Stimulated activated CD8-positive, alpha-beta memory T cell treated with anti-CD3 and anti-CD28 coated beads, Interleukin-4, amount 100 ng/mL, for 1 hour (primary cell): ENCODE measurements around the gene SNAPC4.
A peak's percentile ranks its signal among the peaks of the same experiment; 100 is the strongest.
"Not testable (repeated sequence)": the region's sequence is repeated elsewhere in the genome, so short reads cannot be mapped to it uniquely, and the experiment has no call there.

Source experiments
- DNase-seq, 2 donors: peaks; one replicate each; pipeline ENCODE4 v3.0.0-alpha.2; 2020; ENCODE audit warnings: low read depth in 2 of 2, low spot score in 1 of 2

SNAPC4 gene

DNA sequence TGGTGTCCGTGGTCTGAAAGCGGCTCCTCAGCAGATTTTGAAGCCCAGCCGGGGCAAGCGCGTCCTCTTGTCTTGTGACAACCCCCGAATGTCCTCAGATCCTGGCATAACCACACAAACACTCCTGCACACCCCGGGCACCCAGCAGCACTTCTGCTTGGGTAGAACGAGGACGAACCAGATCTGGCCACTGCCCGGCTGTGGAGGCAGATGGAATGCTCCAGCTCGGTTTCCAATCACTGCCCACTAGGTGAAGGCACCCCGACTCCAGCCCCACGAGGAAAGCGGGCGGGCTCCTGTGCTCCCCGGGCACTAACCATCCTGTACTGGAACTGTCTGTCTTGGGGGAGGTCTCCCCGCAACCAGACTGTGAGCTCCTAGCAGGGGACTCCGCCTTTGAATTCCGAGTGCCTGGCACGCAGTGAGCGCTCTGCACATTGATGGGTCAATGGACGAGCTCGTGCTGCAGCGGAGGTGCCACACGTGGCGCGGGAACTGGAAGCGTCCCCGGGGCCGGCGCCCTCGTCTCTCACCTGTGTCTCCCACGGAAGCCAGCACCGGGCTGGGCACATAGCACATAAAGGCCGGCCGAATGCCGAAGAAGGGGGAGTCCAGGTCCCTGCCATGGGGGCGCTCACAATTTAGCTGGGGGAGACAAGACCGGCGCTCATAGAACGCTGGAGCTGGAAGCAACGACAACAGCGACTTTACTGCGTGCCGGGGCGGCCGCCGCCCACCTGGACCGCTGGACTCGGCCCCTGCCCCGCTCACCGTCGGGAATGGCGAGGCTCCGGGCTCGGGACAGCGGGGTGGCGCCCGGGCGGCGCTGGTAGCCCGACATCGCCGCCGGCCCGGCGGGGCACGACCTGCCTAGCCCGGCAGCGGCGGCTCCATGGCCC is 9.8 kb upstream of the SNAPC4 start:
- DNase-seq = no peak

GRCh38 chr9:136407911-136408310 is 7.9 kb upstream of the SNAPC4 start:
- DNase-seq = no peak

DNA sequence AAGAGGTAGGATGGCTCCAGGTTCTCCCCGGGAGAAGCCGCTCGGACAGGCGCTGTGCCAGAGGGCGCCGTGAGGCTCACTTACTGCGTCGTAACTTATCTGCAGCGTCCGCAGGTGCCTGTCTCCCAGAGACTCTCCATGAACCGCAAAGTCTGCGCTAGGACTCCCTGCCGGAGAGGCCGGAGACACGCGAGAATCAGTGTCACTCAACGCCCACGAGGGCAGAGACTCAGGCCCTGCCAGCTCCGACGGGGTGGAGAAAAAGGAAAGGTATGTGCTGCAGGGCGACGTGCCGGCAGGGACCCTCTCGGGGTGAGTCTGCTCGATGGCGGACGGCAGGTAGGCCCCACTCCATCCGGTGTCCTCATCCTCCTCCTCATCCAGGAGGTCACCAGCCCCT is 7.1 kb upstream of the SNAPC4 start:
- not testable (repeated sequence) for DNase-seq

GRCh38 chr9:136405904-136406303 is 5.9 kb upstream of the SNAPC4 start:
- DNase-seq = not testable (repeated sequence)

GRCh38 chr9:136405481-136405880 is 5.5 kb upstream of the SNAPC4 start:
- no peak for DNase-seq

GRCh38 chr9:136404801-136405136 is 4.8 kb upstream of the SNAPC4 start:
- no peak for DNase-seq

DNA sequence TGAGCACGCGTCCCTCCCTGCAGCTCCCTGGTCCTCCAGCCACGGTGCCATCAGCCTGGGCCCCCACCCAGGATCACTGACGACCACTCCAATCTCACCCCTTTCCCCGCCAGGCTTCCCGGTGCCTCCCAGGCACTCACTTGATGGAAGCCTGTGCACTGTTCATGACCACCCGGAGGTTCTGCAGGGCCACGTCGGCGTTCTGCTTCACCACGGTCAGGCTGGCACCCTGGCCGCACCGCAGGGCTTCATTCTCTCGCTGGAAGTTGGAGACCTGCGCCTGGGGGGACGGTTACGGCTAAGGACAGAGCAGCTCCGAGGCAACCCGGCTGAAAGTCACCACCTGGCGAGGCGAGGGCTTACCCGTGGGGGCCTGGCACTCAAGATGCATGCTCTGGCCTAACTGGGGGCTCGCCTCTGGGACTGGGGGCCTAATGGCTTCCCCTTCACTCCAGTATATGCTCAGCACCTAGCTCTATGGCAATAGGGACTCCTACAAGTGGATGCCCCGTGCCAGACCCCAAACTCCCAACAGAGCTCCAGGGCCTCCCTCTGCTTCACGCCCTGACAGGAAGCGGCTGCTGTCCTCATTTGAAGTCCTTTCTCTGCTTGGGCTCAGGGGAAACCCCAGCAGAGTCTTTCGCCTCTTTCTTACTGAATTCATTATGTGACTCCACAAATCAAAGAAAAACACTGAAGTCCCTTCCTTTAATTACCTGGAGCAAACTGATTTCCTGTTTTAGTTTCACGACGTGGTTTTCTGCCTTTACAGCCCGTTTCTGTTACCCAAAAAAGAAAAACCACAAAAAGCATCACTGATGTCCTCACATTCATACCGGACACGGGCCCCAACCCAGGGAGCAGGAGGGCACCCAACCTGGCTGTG is 4.2 kb upstream of the SNAPC4 start:
- DNase-seq = no peak

- DNase-seq = peak; percentile 20 to 52
Observed at GRCh38 chr9:136403538-136403914, 3.6 kb upstream of the SNAPC4 start.

- no peak for DNase-seq
Observed at GRCh38 chr9:136402067-136402466, 2.1 kb upstream of the SNAPC4 start.

DNA sequence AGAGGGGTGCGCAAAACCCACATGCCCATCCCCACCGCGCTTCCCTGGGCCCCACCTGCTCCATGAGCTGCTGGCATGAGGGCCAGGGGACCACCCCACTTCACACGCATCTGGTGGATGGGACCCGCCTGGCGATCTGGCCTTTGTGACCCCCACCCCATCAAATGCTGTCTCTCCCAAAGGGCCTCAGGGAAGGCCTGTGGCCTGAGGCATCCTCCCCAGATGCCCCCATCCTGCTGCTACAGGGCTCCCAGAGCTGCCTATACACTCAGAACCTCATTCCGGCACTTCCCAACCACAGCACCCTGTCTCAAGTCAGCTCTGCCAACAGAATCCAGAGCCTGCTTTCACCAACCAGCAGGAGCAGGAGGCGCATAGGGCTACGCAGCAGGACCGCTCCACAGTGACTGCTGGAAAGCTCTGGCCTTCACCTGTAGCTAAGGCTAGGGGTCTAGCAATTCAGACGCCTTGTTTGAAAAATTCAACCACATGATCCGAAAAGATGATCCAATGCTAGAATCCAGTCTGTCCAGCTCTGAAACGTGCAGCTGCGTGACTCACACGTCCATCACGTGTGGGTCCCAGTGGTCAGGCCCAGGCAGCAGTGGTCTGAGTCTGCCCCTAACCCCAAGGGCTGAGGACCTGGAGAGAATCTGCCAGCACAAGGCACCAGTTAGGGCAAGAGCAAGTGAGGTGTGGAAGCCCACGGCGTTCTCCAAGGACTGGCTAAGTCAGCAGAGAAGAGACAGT is 1.4 kb upstream of the SNAPC4 start:
- no peak for DNase-seq

DNA sequence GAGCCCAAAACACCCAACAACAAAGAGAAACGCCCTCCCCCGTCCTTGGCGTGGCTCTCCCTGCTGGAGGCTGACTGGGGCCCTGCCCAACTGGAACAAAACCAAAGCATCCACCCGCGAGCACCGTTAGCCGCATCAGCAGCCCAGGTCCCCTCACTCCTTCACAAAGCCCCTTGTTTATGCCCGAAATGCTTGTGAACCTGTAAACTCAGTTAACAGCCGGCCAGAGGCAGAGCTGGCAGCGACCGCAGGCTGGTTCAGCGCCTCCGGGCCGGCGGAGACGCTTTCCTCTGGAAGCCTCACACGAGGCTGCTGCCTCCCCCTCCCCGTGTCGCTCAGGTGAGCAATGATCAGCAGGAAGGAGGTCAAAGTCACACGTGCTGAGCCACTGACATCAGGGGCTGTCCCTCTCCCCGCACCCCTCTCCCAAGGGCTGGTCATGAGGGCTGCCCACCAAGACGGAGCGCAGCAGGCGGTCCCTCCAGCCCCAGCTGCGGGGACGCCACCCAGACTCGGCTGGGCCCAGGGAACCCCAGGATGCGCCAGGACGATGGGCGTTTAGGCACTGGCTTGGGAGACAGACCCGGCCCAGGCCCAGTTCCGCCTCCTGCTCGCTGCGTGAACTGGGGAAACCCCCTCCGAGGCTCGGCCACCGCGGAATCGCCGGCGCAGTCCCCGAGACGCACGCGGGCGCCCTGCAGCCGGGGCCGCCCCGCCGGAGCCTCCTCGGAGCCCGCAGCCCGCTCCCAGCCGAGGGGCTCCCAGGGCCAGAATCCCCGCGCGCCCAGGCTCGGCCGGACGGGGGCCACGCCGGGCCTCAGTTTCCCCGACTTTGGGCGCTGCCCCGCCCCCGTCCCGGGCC is 563 bp downstream of the SNAPC4 start:
- no peak for DNase-seq

GRCh38 chr9:136398286-136398685 is 1.7 kb downstream of the SNAPC4 start:
- DNase-seq = no peak

DNA sequence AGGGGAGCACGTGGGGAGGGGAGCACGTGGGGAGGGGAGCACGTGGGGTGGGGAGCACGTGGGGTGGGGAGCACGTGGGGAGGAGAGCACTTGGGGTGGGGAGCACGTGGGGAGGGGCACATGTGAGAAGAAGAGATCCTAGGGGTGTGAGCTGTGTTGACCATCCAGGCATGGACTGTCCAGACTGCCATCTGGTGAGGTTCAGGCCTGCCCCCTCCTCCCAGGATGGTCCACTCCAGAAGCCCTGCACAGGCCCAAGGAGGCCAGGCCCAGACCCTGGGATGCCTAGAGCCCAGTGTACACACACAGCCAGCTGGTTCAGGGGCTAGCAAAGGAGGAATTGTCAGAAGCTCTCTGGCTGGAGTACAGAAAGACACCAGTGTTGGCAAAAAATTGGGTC is 2.3 kb downstream of the SNAPC4 start:
- no peak for DNase-seq

DNA sequence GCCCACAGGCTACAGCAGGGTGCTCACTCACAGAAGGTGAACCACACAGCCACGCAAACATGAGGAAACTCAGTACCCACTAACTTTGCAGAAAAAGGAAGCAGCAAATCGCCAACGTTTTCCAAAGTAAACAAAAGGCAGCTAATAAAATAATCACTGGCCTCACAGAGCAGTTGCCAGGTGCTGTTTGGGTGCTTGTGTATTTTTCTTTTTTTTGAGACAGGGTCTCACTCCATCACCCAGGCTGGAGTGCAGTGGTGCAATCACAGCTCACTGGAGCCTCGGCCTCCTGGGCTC is 3.8 kb downstream of the SNAPC4 start:
- no peak for DNase-seq

- no peak for DNase-seq
Observed at GRCh38 chr9:136395345-136396218, 4.4 kb downstream of the SNAPC4 start.

DNA sequence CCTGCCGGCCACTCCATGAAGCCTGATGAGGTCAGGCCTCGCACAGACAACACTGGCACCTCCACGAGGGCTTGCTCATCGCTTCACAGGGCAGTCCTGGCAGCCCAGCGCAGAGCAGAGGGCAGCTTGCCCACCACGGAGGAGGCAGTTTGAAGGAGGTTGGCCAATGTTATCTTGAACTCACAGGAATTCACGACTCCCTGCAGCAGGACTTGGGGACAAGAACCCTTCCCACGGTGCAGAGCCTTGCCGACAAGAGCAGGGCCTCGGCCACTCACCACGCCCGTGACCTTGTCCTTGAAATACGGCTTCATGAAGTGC is 5.0 kb downstream of the SNAPC4 start:
- no peak for DNase-seq

GRCh38 chr9:136394312-136395019 is 5.5 kb downstream of the SNAPC4 start:
- no peak for DNase-seq

DNA sequence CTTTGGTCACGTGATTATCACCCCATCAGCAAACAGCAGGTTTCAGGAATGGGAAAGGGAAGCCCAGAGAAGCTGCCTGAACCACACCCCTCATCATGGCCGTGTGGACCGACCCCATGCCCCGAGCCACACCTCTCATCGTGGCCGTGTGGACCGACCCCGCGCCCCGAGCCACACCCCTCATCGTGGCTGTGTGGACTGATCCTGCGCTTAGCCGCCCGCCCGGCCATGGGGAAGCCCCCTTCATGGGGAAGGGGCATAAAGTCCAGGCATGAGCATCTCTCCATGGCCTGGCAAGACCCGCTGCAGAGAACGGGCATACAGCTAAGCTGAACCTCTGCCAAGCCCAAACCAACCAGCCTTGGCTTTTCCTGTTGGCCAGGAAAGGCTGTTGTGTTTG is 6.4 kb downstream of the SNAPC4 start:
- no peak for DNase-seq
